Activated CD8-positive, alpha-beta memory T cell treated with anti-CD3 and anti-CD28 coated beads for 36 hours (primary cell): ENCODE measurements around the gene THRAP3. TPM values are rescaled to one million over a fixed set of nuclear protein-coding genes. Genes with fewer than 3 reads are reported as not detected.
"Not testable (repeated sequence)": the region's sequence is repeated elsewhere in the genome, so short reads cannot be mapped to it uniquely, and the experiment has no call there.

ENCODE experiments used
- CTCF ChIA-PET: fragments of 350-600 bp; sonication (Branson Sonifier 250); formaldehyde crosslinking; loops from one replicate; lab custom pipeline; 2021; ENCODE audit warnings: antibody characterized with exemption; lab: Charles Lee
- POLR2A ChIA-PET: fragments of 350-600 bp; sonication (Branson Sonifier 250); formaldehyde crosslinking; loops from one replicate; lab custom pipeline; 2021; ENCODE audit warnings: antibody characterized with exemption; lab: Charles Lee
- total RNA-seq, 2 experiments: library from RNA; stranded (reverse); gene quantifications; one replicate each; pipeline ENCODE4 v1.2.3, GENCODE V29; 2021

THRAP3 gene
- total RNA-seq, 2 experiments from 2014 or later = 162 to 167 TPM

GRCh38 chr1:36230279-36230678 lies 6.0 kb downstream of the THRAP3 start:
- POLR2A ChIA-PET, CTCF ChIA-PET: not testable (repeated sequence)

DNA sequence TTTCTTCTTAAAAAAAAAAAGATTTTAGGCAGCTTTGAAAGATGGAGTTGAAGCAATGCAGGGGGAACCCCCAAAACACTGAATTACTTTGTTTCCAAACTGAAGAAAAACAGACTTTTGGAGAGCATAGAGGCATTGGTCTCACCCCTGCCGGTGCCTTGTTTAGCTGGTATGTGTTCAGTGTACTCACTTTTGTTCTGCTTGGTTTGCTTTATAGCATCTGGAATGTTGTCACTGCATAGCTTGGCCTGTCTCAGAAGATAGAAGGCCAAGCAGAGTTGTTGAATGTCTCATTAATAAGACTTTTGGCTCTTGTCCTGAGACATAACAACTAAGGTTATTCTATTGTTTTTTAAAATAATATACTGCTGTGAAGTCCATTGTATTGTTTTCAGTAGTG lies 6.9 kb downstream of the THRAP3 start:
- POLR2A ChIA-PET = no interaction called here
- CTCF ChIA-PET = no interaction called here

- ChIA-PET POLR2A (no interaction called here), CTCF (no interaction called here)
Measured at GRCh38 chr1:36232212-36233095, 8.2 kb downstream of the THRAP3 start.

DNA sequence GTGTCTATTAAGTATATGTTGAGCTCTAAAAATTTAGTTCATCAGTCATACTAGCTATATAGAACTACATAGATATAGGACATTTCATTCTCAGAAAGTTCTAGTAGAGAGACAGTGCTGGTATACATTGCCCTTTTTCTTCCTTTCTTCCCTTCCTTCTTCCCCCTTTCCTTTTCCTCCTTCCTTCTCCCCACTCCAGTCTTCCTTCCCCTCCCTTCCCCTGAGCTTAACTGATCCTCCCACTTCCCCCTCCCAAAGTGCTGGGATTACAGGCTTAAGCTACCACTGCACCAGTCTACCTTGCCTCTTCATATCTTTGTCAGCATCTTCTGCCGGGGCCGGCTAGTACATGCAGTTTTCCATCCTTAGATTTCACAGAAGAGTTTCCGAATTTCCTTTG lies 12.1 kb downstream of the THRAP3 start:
- ChIA-PET CTCF (interaction anchor here (0.6 to 0.8 kb wide), 2 partner anchors 48 to 68 kb away, joined by 4 read pairs; no protein-coding TSS in a partner anchor), POLR2A (interaction anchor here (0.5 to 1.6 kb wide), 3 partner anchors 11 to 71 kb away, joined by 3 to 4 read pairs (median 4); partner anchors contain the start of gene THRAP3)

DNA sequence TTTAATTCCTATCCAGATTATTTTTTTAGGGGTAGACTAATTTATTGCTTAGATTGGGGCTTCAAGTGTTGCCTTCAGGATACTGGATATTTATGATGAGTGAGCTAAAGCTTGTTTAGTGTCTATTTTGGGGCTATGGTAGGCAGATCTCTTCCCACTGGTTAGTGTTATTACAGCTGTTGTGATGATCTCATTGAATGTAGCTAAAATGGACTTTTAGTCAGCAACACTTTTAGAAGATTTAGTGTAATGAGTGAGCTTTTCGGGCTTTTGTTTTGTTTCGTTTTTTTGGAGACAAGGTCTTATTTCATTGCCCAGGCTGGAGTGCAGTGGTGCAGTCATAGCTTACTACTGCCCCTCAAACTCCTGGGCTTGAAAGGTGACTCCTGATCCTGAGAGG lies 14.2 kb downstream of the THRAP3 start:
- CTCF ChIA-PET = no interaction called here
- POLR2A ChIA-PET = interaction anchor here (1.2 kb wide), 1 partner anchor 22 kb away, joined by 3 read pairs; no protein-coding TSS in a partner anchor

- POLR2A ChIA-PET = interaction anchor here (1.2 kb wide), 1 partner anchor 20 kb away, joined by 3 read pairs; no protein-coding TSS in a partner anchor
- CTCF ChIA-PET = no interaction called here
Measured at GRCh38 chr1:36239941-36240637, 15.8 kb downstream of the THRAP3 start.

DNA sequence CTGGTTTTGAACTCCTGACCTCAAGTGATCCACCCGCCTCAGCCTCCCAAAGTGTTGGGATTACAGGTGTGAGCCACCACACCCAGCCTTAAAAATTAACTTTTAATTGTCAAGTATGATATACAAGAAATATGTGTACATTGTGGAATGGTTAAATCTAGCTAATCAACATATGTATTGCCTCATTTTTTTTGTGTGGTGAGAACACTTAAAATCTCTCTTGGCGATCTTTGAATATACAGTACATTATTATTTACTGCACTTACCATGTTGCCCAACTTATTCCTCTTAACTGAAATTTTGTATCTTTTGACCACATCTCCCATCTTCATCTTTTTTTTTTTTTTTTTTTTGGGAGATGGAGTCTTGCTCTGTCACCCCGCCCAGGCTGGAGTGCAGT lies 23.3 kb downstream of the THRAP3 start:
- ChIA-PET POLR2A (interaction anchor here (0.6 kb wide), 1 partner anchor 11 kb away, joined by 3 read pairs; no protein-coding TSS in a partner anchor), CTCF (interaction anchor here (0.7 kb wide), 2 partner anchors 111 to 329 kb away, joined by 3 to 4 read pairs; no protein-coding TSS in a partner anchor)

- ChIA-PET POLR2A (no interaction called here), CTCF (interaction anchor here (0.7 kb wide), 2 partner anchors 112 to 330 kb away, joined by 3 to 4 read pairs; no protein-coding TSS in a partner anchor)
Measured at GRCh38 chr1:36248250-36248894, 24.1 kb downstream of the THRAP3 start.

- ChIA-PET CTCF (no interaction called here), POLR2A (no interaction called here)
Measured at GRCh38 chr1:36251794-36252481, 27.7 kb downstream of the THRAP3 start.

DNA sequence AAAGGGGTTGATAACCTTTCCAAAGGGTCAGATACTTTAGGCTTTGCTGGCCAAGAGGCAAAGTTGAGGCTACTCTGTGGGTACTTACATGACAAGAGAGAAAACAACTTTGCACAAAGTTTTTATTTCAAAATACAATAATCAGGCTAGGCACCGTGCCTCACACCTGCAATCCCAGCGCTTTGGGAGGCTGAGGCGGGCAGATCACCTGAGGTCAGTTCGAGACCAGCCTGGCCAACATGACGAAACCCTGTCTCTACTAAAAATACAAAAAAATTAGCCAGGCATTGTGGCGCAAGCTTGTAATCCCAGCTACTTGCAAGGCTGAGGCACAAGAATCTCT lies 28.2 kb downstream of the THRAP3 start:
- CTCF ChIA-PET = not testable (repeated sequence)
- POLR2A ChIA-PET = interaction anchor here (0.6 kb wide), 1 partner anchor 40 kb away, joined by 3 read pairs; no protein-coding TSS in a partner anchor

GRCh38 chr1:36253161-36253862 lies 29.1 kb downstream of the THRAP3 start:
- ChIA-PET CTCF (interaction anchor here (0.6 kb wide), 2 partner anchors 11 to 167 kb away, joined by 3 read pairs; no protein-coding TSS in a partner anchor), POLR2A (interaction anchor here (0.6 kb wide), 1 partner anchor 39 kb away, joined by 3 read pairs; no protein-coding TSS in a partner anchor)

- POLR2A ChIA-PET = no interaction called here
- CTCF ChIA-PET = no interaction called here
Measured at GRCh38 chr1:36256558-36257374, 32.5 kb downstream of the THRAP3 start.

GRCh38 chr1:36257375-36257767 lies 33.1 kb downstream of the THRAP3 start:
- CTCF ChIA-PET = no interaction called here
- POLR2A ChIA-PET = no interaction called here

DNA sequence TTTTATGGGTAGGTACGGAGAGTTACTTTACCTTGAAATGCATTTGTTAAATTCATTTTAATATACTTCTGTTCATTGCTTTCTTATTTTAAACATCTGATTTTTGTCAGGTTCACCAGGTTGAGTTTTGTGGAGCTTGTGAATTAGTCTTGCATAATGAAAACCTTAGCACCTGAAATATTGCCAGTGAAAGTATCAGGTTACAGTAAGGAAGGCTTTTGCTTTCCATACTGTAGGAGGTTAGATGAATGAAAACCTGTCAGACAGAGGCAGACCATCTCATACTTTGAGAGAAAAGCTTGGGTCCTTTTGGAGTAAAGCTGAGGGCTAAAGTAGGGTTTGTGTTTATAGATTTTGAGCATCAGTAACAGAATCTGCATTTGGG lies 34.7 kb downstream of the THRAP3 start:
- ChIA-PET POLR2A (no interaction called here), CTCF (interaction anchor here (0.7 kb wide), 1 partner anchor 23 kb away, joined by 3 read pairs; no protein-coding TSS in a partner anchor)

GRCh38 chr1:36268981-36269380 lies 44.7 kb downstream of the THRAP3 start:
- ChIA-PET POLR2A (interaction anchor here (0.6 kb wide), 2 partner anchors 35 to 41 kb away, joined by 3 to 9 read pairs; no protein-coding TSS in a partner anchor), CTCF (interaction anchor here (0.5 to 1.6 kb wide), 5 partner anchors 14 to 97 kb away, joined by 3 to 6 read pairs (median 3); no protein-coding TSS in a partner anchor)

GRCh38 chr1:36269408-36269838 lies 45.2 kb downstream of the THRAP3 start:
- ChIA-PET POLR2A (interaction anchor here (0.6 kb wide), 2 partner anchors 34 to 41 kb away, joined by 3 to 9 read pairs; no protein-coding TSS in a partner anchor), CTCF (interaction anchor here (0.5 to 1.6 kb wide), 3 partner anchors 15 to 97 kb away, joined by 3 to 6 read pairs (median 3); no protein-coding TSS in a partner anchor)

GRCh38 chr1:36273024-36273423 lies 48.8 kb downstream of the THRAP3 start:
- ChIA-PET CTCF (no interaction called here), POLR2A (no interaction called here)
